Activated T-helper 2 cell treated with anti-CD3 and anti-CD28 coated beads, Interferon-gamma antibody, Interleukin-2, Interleukin-4, amounts not matched to agents 10 μg/mL and 5 μg/mL and 100 μg/mL, durations not matched to agents 14 hours and 24 hours and 36 hours (primary cell): ENCODE results near the gene TSEN2. TPM values are rescaled to one million over a fixed set of nuclear protein-coding genes. Genes with fewer than 3 reads are reported as not detected.

Experiments used
- DNase-seq: peaks from one replicate; pipeline ENCODE4 v3.0.0; 2021; ENCODE audit warnings: low spot score
- H3K27ac Mint-ChIP-seq: one replicate; pipeline ENCODE4 v1.8.0; 2021; ENCODE audit warnings: mixed read lengths
- H3K27me3 Mint-ChIP-seq: one replicate; pipeline ENCODE4 v1.8.0; 2021; ENCODE audit warnings: low read depth, mixed read lengths
- H3K36me3 Mint-ChIP-seq: one replicate; pipeline ENCODE4 v1.8.0; 2021; ENCODE audit warnings: low read depth, mixed read lengths
- H3K4me1 Mint-ChIP-seq: one replicate; pipeline ENCODE4 v1.8.0; 2021; ENCODE audit warnings: low read depth, mixed read lengths
- H3K4me3 Mint-ChIP-seq: one replicate; pipeline ENCODE4 v1.8.0; 2021; ENCODE audit warnings: low read depth, mild to moderate bottlenecking, moderate library complexity, mixed read lengths
- H3K9me3 Mint-ChIP-seq: one replicate; pipeline ENCODE4 v1.8.0; 2021; ENCODE audit warnings: mixed read lengths
- intact Hi-C: fragments of 100-400 bp; cut with micrococcal nuclease; formaldehyde crosslinking; loops from one replicate; pipeline ENCODE4 v1.15.1; 2023
- total RNA-seq: library from RNA; stranded (reverse); gene quantifications from 2 replicates; pipeline ENCODE4 v1.2.3, GENCODE V29; 2022

TSEN2 gene
- total RNA-seq, 1 donor from 2014 or later = 23.6 TPM

DNA sequence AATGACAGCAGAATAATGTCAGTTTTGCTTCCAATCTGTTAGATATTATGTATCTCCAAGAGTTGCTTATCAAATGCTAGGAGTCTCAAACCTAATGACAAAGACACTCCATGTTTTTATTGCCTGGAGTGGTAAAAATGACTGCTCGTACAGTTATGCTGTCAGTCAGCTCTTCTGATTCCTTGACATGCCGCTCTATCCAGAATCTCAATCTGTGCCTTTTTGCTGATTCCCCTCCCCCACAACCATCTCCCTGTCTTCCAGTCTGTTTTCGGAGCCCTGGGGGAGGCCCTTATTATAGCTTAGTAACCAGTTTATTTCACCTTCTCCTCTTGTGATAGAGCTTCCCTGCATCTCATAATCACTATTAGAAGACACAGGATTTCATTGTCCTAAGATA, 75.2 kb downstream of the TSEN2 start:
- Mint-ChIP-seq H3K9me3 (peaks cover 1% of the 10 kb centered on the region), H3K27me3 (peaks cover 4% of the 10 kb centered on the region), H3K4me3 (no peak overlapping the region), H3K36me3 (peaks cover 2% of the 10 kb centered on the region), H3K27ac (no peak overlapping the region), H3K4me1 (peaks cover 40% of the 10 kb centered on the region)
- no peak for DNase-seq
- intact Hi-C loops = no loop called here

DNA sequence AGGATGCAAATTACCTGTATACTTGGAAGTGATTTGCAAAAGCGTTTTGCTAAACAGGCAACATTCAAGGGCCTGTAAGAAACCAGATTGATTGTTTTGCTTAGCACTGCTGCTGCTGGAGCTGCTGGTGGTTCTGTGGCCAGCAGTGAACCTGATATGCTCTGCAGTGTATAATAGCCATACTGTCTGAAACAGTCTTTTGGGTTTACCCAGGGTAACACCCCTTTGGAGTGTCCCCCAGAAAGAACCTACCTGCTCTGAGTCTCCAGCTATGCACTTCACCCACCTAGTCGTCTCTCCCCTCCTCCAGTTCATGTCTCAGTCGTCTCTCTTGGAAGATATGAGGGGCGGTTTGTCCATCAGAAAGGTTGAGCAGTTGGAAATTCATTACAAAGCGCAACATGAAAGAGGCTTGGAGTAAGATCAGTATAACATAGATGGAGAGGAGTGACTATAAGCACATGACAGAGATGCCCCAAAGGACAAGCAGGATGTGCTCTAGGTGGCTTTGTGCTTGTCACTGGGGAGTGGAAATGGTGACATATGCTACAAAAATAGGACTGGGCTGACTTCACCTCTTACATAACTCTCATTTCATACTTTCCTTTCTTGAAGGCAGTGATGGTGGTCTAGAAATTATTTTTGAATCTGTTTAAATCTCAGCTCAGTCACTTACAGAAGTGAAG, 76.4 kb downstream of the TSEN2 start:
- no peak for DNase-seq
- H3K4me3 Mint-ChIP-seq = no peak overlapping the region
- intact Hi-C loops = no loop called here
- H3K27me3 Mint-ChIP-seq = no peaks in the 10 kb centered on the region
- H3K9me3 Mint-ChIP-seq = peaks cover 10% of the 10 kb centered on the region
- H3K36me3 Mint-ChIP-seq = peaks cover 14% of the 10 kb centered on the region
- peaks cover 37% of the 10 kb centered on the region for H3K4me1 Mint-ChIP-seq
- H3K27ac Mint-ChIP-seq = peak overlapping the region; percentile 9

DNA sequence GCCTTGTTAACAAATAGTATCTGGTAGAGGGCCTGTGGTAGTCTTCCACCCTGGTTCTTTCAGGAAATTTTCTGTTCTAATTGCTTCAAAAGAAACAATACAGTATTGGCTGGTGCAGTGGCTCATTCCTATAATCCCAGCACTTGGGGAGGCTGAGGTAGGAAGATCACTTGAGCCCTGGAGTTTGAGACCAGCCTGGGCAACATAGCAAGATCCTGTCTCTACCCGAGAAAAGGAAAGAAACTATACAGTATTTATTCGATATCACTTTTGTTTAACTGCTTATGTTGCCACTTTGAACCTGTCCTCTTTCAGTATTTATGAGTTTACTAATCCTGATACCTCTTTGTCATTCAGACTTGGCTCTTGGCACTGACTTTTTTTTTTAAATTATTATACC, 77.1 kb downstream of the TSEN2 start:
- peaks cover 36% of the 10 kb centered on the region for H3K4me1 Mint-ChIP-seq
- peaks cover 15% of the 10 kb centered on the region for H3K9me3 Mint-ChIP-seq
- DNase-seq = no peak
- H3K4me3 Mint-ChIP-seq = no peak overlapping the region
- intact Hi-C loops = no loop called here
- H3K27me3 Mint-ChIP-seq = no peaks in the 10 kb centered on the region
- H3K36me3 Mint-ChIP-seq = peaks cover 19% of the 10 kb centered on the region
- H3K27ac Mint-ChIP-seq = no peak overlapping the region

DNA sequence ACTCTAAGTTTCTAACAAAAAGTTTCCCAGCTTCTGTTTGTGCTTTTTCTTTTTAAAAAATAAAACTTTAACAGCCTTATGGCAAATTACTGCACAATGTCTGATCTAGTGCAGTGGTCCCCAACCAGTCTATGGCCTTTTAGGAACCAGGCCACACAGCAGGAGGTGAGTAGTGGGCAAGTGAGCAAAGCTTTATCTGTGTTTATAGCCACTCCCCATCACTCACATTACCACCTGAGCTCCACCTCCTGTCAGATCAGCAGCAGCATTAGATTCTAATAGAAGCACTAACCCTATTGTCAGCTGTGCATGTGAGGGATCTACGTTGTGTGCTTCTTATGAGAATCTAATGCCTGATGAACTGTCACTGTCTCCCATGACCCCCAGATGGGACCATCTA, 78.2 kb downstream of the TSEN2 start:
- Mint-ChIP-seq H3K27ac (no peak overlapping the region), H3K4me1 (peaks cover 34% of the 10 kb centered on the region), H3K4me3 (no peak overlapping the region), H3K9me3 (peaks cover 22% of the 10 kb centered on the region), H3K36me3 (peaks cover 28% of the 10 kb centered on the region), H3K27me3 (no peaks in the 10 kb centered on the region)
- intact Hi-C loops = no loop called here
- no peak for DNase-seq

DNA sequence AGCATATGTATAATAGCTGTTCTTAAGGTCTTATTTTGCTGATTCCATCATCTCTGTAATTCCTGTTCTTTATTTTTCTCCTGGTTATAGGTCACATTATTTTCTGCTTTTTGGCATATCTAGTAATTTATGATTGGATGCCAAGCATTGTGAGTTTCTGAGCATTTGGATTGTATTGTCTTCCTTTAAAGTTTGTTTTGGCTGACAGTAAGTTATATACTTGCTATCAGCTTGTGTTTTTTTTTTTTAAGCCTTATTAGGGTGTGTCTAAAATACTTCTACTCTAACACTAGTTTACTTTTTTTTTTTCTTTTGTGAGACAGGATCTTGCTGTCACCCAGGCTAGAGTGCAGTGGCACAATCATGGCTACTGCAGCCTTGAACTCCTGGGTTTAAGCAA, 82.7 kb downstream of the TSEN2 start:
- peaks cover 68% of the 10 kb centered on the region for H3K36me3 Mint-ChIP-seq

DNA sequence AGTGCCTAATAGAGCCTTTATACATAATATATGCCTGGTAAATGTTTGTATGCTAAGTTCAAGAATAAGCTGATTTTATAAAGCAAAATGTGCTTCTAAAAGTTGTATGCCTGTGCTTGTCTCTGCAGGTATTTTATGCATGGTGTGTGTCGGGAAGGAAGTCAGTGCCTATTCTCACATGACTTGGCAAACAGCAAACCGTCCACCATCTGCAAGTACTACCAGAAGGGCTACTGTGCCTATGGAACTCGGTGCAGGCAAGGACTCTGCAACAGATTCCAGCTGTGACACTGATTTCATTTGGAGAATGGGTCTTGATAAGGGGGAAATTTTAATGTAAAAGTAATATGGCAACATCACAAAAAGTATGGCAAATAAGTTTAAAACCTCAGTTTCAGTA, 84.5 kb downstream of the TSEN2 start:
- no peak for DNase-seq
- no peak overlapping the region for H3K4me3 Mint-ChIP-seq
- peaks cover 4% of the 10 kb centered on the region for H3K4me1 Mint-ChIP-seq
- no peaks in the 10 kb centered on the region for H3K27me3 Mint-ChIP-seq
- peaks cover 22% of the 10 kb centered on the region for H3K9me3 Mint-ChIP-seq
- intact Hi-C loops = no loop called here
- H3K27ac Mint-ChIP-seq = no peak overlapping the region
- H3K36me3 Mint-ChIP-seq = peaks cover 79% of the 10 kb centered on the region

More for the DNA sequence above, 82.7 kb downstream of the TSEN2 start:
- H3K27me3 Mint-ChIP-seq = no peaks in the 10 kb centered on the region
- peaks cover 7% of the 10 kb centered on the region for H3K4me1 Mint-ChIP-seq
- H3K4me3 Mint-ChIP-seq = no peak overlapping the region
- peaks cover 22% of the 10 kb centered on the region for H3K9me3 Mint-ChIP-seq
- no peak overlapping the region for H3K27ac Mint-ChIP-seq
- intact Hi-C loops = no loop called here
- DNase-seq = no peak

DNA sequence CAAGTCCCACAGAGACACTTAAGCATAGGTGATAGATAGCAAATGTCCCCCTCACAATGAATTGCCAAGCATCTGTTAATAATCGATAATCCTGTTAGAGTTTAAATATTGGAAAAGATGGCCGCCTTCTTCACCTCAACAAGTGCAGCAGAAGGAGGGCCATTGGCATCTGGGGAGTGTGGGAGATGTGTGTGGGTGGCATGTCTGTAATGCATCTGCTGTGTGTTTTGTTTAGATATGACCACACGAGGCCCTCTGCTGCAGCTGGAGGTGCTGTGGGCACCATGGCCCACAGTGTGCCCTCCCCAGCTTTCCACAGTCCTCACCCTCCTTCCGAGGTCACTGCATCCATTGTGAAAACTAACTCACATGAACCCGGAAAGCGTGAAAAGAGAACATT, 85.6 kb downstream of the TSEN2 start:
- H3K9me3 Mint-ChIP-seq = peaks cover 18% of the 10 kb centered on the region
- no peak overlapping the region for H3K27ac Mint-ChIP-seq
- no peaks in the 10 kb centered on the region for H3K27me3 Mint-ChIP-seq
- no peak for DNase-seq
- H3K4me3 Mint-ChIP-seq = no peak overlapping the region
- peaks cover 85% of the 10 kb centered on the region for H3K36me3 Mint-ChIP-seq
- peaks cover 4% of the 10 kb centered on the region for H3K4me1 Mint-ChIP-seq
- intact Hi-C loops = no loop called here

DNA sequence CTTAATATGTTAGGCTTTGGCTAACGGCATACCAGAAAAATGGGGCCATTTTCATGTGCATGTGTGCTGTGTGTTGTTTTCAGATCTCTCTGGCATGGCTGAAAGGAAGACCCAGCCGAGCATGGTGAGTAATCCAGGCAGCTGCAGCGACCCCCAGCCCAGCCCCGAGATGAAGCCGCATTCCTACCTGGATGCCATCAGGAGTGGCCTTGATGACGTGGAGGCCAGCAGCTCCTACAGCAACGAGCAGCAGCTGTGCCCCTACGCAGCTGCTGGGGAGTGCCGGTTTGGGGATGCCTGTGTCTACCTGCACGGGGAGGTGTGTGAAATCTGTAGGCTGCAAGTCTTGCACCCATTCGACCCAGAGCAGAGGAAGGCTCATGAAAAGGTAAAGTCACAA, 87.7 kb downstream of the TSEN2 start:
- no peaks in the 10 kb centered on the region for H3K27me3 Mint-ChIP-seq
- peaks cover 85% of the 10 kb centered on the region for H3K36me3 Mint-ChIP-seq
- no peak for DNase-seq
- no peak overlapping the region for H3K4me3 Mint-ChIP-seq
- no peaks in the 10 kb centered on the region for H3K4me1 Mint-ChIP-seq
- H3K9me3 Mint-ChIP-seq = peaks cover 1% of the 10 kb centered on the region
- intact Hi-C loops = no loop called here
- no peak overlapping the region for H3K27ac Mint-ChIP-seq

DNA sequence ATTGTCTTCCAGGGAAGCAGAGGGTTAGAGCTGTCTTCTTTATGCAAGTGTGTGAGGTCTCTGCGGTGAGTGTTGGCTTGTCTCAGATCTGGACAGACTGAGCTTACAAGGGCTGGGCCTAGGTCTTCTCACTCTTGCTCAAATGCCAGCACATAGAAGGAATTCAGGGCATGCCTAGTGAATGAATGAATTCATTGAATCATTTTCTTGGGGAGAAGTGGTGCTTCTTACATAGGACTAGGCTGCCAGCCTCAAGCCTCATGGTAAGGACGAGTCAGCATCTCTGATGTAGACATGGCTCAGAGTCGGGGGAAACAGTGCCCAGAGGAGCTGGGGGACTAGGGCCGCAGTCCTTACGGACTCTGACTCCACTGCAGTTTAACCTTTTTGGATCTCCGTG, 89.9 kb downstream of the TSEN2 start:
- DNase-seq = no peak
- peaks cover 3% of the 10 kb centered on the region for H3K4me1 Mint-ChIP-seq
- no peaks in the 10 kb centered on the region for H3K9me3 Mint-ChIP-seq
- H3K4me3 Mint-ChIP-seq = no peak overlapping the region
- H3K27me3 Mint-ChIP-seq = no peaks in the 10 kb centered on the region
- intact Hi-C loops = no loop called here
- H3K36me3 Mint-ChIP-seq = peaks cover 81% of the 10 kb centered on the region
- H3K27ac Mint-ChIP-seq = no peak overlapping the region

DNA sequence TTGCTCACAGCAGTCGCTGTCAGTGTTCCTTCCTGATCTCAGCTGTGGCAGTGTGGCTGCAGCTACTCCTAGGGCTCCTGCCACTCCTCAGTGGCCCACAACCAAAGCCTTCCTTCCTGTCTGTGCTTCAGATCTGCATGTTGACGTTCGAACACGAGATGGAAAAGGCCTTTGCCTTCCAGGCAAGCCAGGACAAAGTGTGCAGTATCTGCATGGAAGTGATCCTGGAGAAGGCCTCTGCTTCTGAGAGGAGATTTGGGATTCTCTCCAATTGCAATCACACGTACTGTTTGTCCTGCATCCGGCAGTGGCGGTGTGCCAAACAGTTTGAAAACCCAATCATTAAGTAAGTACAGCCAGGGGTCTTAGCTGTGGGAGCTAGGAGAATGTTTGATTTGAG, 90.4 kb downstream of the TSEN2 start:
- intact Hi-C loops = no loop called here
- no peaks in the 10 kb centered on the region for H3K27me3 Mint-ChIP-seq
- H3K4me3 Mint-ChIP-seq = no peak overlapping the region
- peaks cover 83% of the 10 kb centered on the region for H3K36me3 Mint-ChIP-seq
- no peak for DNase-seq
- peaks cover 3% of the 10 kb centered on the region for H3K4me1 Mint-ChIP-seq
- no peak overlapping the region for H3K27ac Mint-ChIP-seq
- no peaks in the 10 kb centered on the region for H3K9me3 Mint-ChIP-seq

DNA sequence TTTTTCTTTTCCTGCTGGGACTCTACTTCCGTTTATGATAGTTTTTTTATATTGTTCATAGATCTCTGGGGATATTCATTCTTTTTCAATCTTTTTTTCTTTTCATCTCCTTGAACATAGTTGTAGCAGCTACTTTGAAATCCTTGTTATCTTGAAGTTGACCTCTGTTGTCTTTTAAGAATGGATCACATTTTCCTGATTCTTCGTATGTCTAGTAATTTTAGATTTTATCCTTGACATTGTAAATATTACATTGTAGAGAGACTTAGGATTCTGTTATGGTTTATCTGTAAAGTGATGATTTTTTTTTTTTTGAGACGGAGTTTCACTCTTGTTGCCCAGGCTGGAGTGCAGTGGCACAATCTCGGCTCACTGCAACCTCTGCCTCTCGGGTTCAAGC, 93.1 kb downstream of the TSEN2 start:
- Mint-ChIP-seq H3K27me3 (no peaks in the 10 kb centered on the region), H3K4me1 (peaks cover 3% of the 10 kb centered on the region), H3K36me3 (peaks cover 73% of the 10 kb centered on the region), H3K9me3 (no peaks in the 10 kb centered on the region), H3K27ac (no peak overlapping the region), H3K4me3 (no peak overlapping the region)
- intact Hi-C loops = no loop called here
- no peak for DNase-seq

DNA sequence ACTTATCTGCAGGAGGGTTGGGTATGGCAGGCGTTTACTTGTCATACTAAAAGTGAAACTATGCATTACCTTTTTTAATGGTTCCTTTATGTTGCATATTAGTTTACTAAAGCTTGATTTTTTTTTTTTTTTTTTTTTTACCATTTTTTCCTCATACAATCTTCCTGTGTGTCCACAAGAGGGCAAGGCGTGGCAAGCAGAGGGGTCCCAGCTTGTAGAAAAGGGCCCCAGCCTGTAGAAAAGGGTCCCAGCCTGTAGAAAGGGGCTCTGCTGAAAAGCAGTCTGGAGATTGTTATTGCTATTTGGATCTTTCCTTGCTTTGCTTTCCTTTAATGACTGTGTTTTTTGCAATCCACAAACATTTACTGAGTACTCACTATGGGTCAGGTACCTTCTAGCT, 94.5 kb downstream of the TSEN2 start:
- intact Hi-C loops = no loop called here
- peaks cover 3% of the 10 kb centered on the region for H3K4me1 Mint-ChIP-seq
- DNase-seq = no peak
- H3K9me3 Mint-ChIP-seq = no peaks in the 10 kb centered on the region
- H3K4me3 Mint-ChIP-seq = no peak overlapping the region
- H3K27ac Mint-ChIP-seq = no peak overlapping the region
- no peaks in the 10 kb centered on the region for H3K27me3 Mint-ChIP-seq
- peaks cover 74% of the 10 kb centered on the region for H3K36me3 Mint-ChIP-seq

DNA sequence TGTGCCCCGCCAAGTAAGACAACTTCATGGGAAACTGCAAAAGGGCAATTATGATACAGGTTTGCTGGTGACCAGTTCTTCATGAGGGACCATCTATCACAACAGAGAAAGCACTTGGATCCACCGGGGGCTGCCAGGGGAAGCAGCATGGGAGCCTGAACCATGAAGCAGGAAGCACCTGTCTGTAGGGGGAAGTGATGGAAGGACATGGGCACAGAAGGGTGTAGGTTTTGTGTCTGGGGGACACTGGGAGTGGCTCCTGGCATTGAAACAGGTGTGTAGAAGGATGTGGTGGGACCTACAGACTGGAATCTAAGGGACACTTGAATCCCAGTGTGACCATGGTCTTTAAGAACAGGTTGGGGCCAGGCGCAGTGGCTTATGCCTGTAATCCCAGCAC, 95.2 kb downstream of the TSEN2 start:
- H3K27me3 Mint-ChIP-seq = no peaks in the 10 kb centered on the region
- H3K4me3 Mint-ChIP-seq = no peak overlapping the region
- DNase-seq = no peak
- H3K9me3 Mint-ChIP-seq = no peaks in the 10 kb centered on the region
- peak overlapping the region; percentile 29 for H3K27ac Mint-ChIP-seq
- H3K4me1 Mint-ChIP-seq = peaks cover 3% of the 10 kb centered on the region
- H3K36me3 Mint-ChIP-seq = peaks cover 74% of the 10 kb centered on the region
- intact Hi-C loops = no loop called here

DNA sequence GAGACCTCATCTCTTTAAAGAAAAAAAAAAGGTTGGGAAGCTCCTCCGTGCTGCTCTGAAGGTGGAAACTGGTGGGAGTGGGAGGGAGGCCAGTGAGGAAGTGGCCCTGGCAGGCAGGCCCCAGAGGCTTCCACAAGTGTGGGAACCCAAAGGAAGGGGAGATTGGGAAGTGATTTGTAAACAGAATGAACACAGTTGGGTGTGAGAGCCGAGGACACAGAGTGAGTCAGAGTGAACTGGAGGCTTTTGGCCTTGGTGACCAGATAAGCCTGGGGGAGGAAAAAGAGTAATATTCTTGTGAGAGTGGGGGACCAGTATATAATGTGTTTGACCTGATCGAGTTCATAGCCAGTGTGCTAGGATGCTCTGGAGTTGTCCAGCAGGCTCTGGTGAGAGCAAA, 95.6 kb downstream of the TSEN2 start:
- Mint-ChIP-seq H3K27ac (peak overlapping the region; percentile 14), H3K36me3 (peaks cover 74% of the 10 kb centered on the region), H3K9me3 (no peaks in the 10 kb centered on the region), H3K4me3 (no peak overlapping the region), H3K27me3 (no peaks in the 10 kb centered on the region), H3K4me1 (peaks cover 3% of the 10 kb centered on the region)
- intact Hi-C loops = no loop called here
- DNase-seq = no peak
